Measurements from ENCODE around the gene VPS26A.
"Not testable (repeated sequence)": the region's sequence is repeated elsewhere in the genome, so short reads cannot be mapped to it uniquely, and the experiment has no call there.

VPS26A gene

GRCh38 chr10:69102440-69102839 lies 21.5 kb upstream of the VPS26A start:
- DNase-seq (ENCODE audit: low spot score) (no peak), FAIRE-seq (no peak)

GRCh38 chr10:69103784-69104183 lies 20.2 kb upstream of the VPS26A start:
- DNase-seq (ENCODE audit: low spot score), result no peak
- no peak for FAIRE-seq

GRCh38 chr10:69104994-69105790 lies 18.8 kb upstream of the VPS26A start:
- DNase-seq (ENCODE audit: low spot score) (no peak), FAIRE-seq (no peak)

- DNase-seq (ENCODE audit: low spot score) (no peak), FAIRE-seq (no peak)
These were observed 16.8 kb upstream of the VPS26A start for GRCh38 chr10:69107176-69107490.

GRCh38 chr10:69107699-69108098 lies 16.3 kb upstream of the VPS26A start:
- FAIRE-seq, result no peak

GRCh38 chr10:69119896-69120295 lies 4.1 kb upstream of the VPS26A start:
- DNase-seq (ENCODE audit: low spot score) (no peak), FAIRE-seq (no peak)

More at GRCh38 chr10:69107699-69108098, 16.3 kb upstream of the VPS26A start:
- DNase-seq (ENCODE audit: low spot score), result no peak

GRCh38 chr10:69123306-69123746 lies 652 bp upstream of the VPS26A start:
- peak; percentile 78 for DNase-seq (ENCODE audit: low spot score)
- peak; percentile 90 for FAIRE-seq

GRCh38 chr10:69124563-69125268 lies 738 bp downstream of the VPS26A start:
- DNase-seq (ENCODE audit: low spot score), result peak; percentile 66
- no peak for FAIRE-seq

GRCh38 chr10:69125554-69125953 lies 1.6 kb downstream of the VPS26A start:
- DNase-seq (ENCODE audit: low spot score) (no peak), FAIRE-seq (no peak)

- FAIRE-seq (no peak), DNase-seq (ENCODE audit: low spot score) (no peak)
These were observed 6.3 kb downstream of the VPS26A start for GRCh38 chr10:69130251-69130650.

- FAIRE-seq (no peak), DNase-seq (ENCODE audit: low spot score) (no peak)
These were observed 16.0 kb downstream of the VPS26A start for GRCh38 chr10:69139961-69140360.

- DNase-seq (ENCODE audit: low spot score) (no peak), FAIRE-seq (no peak)
These were observed 17.3 kb downstream of the VPS26A start for GRCh38 chr10:69141304-69141703.

- not testable (repeated sequence) for FAIRE-seq; DNase-seq (ENCODE audit: low spot score)
These were observed 18.1 kb downstream of the VPS26A start for GRCh38 chr10:69142074-69142473.

- FAIRE-seq (no peak), DNase-seq (ENCODE audit: low spot score) (no peak)
These were observed 19.0 kb downstream of the VPS26A start for GRCh38 chr10:69142983-69143382.

GRCh38 chr10:69145329-69145728 lies 21.4 kb downstream of the VPS26A start:
- DNase-seq (ENCODE audit: low spot score) (no peak), FAIRE-seq (peak; percentile 35)

GRCh38 chr10:69145864-69146263 lies 21.9 kb downstream of the VPS26A start:
- no peak for FAIRE-seq

GRCh38 chr10:69146759-69147158 lies 22.8 kb downstream of the VPS26A start:
- DNase-seq (ENCODE audit: low spot score) (no peak), FAIRE-seq (no peak)

More at GRCh38 chr10:69145864-69146263, 21.9 kb downstream of the VPS26A start:
- no peak for DNase-seq (ENCODE audit: low spot score)

- no peak for FAIRE-seq
- no peak for DNase-seq (ENCODE audit: low spot score)
These were observed 28.0 kb downstream of the VPS26A start for GRCh38 chr10:69151984-69152383.

- DNase-seq (ENCODE audit: low spot score) (no peak), FAIRE-seq (no peak)
These were observed 29.2 kb downstream of the VPS26A start for GRCh38 chr10:69153227-69153626.

GRCh38 chr10:69160809-69161241 lies 36.8 kb downstream of the VPS26A start:
- DNase-seq (ENCODE audit: low spot score), result no peak
- no peak for FAIRE-seq

- no peak for FAIRE-seq
- DNase-seq (ENCODE audit: low spot score), result no peak
These were observed 44.5 kb downstream of the VPS26A start for GRCh38 chr10:69168493-69168892.

- FAIRE-seq (no peak), DNase-seq (ENCODE audit: low spot score) (no peak)
These were observed 48.4 kb downstream of the VPS26A start for GRCh38 chr10:69172241-69172982.
